ENCODE data around the gene FAM241B. TPM values are rescaled to one million over a fixed set of nuclear protein-coding genes. Genes with fewer than 3 reads are reported as not detected.

FAM241B gene
- polyA plus RNA-seq, 1 experiment: 3.4 TPM

- TF ChIP-seq, protein P1, sequence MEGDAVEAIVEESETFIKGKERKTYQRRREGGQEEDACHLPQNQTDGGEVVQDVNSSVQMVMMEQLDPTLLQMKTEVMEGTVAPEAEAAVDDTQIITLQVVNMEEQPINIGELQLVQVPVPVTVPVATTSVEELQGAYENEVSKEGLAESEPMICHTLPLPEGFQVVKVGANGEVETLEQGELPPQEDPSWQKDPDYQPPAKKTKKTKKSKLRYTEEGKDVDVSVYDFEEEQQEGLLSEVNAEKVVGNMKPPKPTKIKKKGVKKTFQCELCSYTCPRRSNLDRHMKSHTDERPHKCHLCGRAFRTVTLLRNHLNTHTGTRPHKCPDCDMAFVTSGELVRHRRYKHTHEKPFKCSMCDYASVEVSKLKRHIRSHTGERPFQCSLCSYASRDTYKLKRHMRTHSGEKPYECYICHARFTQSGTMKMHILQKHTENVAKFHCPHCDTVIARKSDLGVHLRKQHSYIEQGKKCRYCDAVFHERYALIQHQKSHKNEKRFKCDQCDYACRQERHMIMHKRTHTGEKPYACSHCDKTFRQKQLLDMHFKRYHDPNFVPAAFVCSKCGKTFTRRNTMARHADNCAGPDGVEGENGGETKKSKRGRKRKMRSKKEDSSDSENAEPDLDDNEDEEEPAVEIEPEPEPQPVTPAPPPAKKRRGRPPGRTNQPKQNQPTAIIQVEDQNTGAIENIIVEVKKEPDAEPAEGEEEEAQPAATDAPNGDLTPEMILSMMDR (IDR thresholded peaks at IDR 0.05; ENCODE audit: insufficient read depth, low read depth, low read length): no peak
- H3K36me3 ChIP-seq (ENCODE audit: control insufficient read depth, insufficient read depth, low read length): no peaks in the 10 kb centered on the region
- ChIA-PET POLR2A (no interaction called here), CTCF (interaction anchor here (1.3 to 1.8 kb wide), 4 partner anchors 10 to 54 kb away, joined by 4 to 13 read pairs (median 4); no protein-coding TSS in a partner anchor)
- no peak for DNase-seq (ENCODE audit: low read depth)
- peaks cover 37% of the 10 kb centered on the region for H3K27me3 ChIP-seq (ENCODE audit: control insufficient read depth, insufficient read depth, low read length)
- no peak overlapping the region for H3K4me3 ChIP-seq (ENCODE audit: low read depth, low read length)
Measured at GRCh38 chr10:69662173-69662877, 32.3 kb downstream of the FAM241B start.

DNA sequence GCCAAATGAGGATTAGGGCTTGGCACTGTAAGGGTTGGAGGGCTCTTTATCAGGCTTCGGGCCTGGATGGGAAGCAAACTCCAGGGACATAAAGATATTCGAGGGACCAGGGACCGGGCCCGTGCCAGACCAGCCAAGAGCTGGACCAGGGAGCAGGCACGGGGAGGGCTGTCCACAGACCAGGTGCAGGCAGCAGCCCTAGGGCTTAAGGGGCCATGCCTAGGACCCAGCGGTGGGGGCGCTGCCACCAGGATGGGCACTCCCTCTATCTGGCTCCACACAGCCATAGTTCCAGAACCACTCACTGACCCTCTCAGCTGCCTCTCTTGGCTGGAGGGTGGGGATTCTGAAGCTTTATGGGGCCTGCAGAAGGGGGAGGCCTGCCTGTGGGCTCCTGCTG is 32.9 kb downstream of the FAM241B start:
- ChIA-PET CTCF (interaction anchor here (1.2 to 1.7 kb wide), 3 partner anchors 11 to 124 kb away, joined by 3 to 13 read pairs (median 4); no protein-coding TSS in a partner anchor), POLR2A (no interaction called here)
- TF ChIP-seq, protein P1 (IDR thresholded peaks at IDR 0.05; ENCODE audit: insufficient read depth, low read depth, low read length): no peak
- H3K27me3 ChIP-seq (ENCODE audit: control insufficient read depth, insufficient read depth, low read length): peaks cover 36% of the 10 kb centered on the region
- H3K4me3 ChIP-seq (ENCODE audit: low read depth, low read length): no peak overlapping the region
- DNase-seq (ENCODE audit: low read depth): no peak
- H3K36me3 ChIP-seq (ENCODE audit: control insufficient read depth, insufficient read depth, low read length): no peaks in the 10 kb centered on the region

DNA sequence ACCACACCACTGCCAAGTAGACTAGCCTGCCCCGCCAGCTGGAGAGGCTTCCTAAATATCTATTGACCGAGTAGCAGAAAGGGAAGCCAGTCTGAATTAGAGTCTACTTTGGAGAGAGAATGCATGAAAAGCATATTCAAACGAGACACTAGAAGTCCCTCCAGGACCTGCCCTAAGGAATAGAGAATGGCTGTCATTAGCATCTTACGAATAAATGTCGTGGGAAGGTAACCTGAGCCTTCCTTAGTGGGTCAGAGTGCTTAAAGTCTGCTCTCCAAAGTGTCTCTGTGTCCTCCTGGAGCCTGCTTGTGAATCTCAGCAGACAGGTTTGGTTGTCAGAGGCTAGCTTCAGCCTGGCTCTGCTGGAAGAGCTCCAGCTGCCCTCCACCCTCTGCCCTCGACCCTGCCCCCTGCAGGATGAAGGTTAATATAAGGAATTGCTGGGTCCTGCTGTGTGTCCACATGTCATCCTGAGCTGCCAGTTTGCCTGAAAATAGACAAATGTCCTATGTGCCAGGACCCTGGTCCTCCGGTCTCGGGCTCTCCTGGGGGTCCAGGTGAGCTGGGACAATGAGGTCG is 33.4 kb downstream of the FAM241B start:
- POLR2A ChIA-PET: no interaction called here
- Histone ChIP-seq H3K36me3 (ENCODE audit: control insufficient read depth, insufficient read depth, low read length) (no peaks in the 10 kb centered on the region), H3K27me3 (ENCODE audit: control insufficient read depth, insufficient read depth, low read length) (peaks cover 35% of the 10 kb centered on the region), H3K4me3 (ENCODE audit: low read depth, low read length) (no peak overlapping the region)
- DNase-seq (ENCODE audit: low read depth): no peak
- TF ChIP-seq, protein P1 (IDR thresholded peaks at IDR 0.05; ENCODE audit: insufficient read depth, low read depth, low read length): no peak
- CTCF ChIA-PET: interaction anchor here (0.9 to 1.7 kb wide), 5 partner anchors 11 to 123 kb away, joined by 3 to 13 read pairs (median 3); no protein-coding TSS in a partner anchor

DNA sequence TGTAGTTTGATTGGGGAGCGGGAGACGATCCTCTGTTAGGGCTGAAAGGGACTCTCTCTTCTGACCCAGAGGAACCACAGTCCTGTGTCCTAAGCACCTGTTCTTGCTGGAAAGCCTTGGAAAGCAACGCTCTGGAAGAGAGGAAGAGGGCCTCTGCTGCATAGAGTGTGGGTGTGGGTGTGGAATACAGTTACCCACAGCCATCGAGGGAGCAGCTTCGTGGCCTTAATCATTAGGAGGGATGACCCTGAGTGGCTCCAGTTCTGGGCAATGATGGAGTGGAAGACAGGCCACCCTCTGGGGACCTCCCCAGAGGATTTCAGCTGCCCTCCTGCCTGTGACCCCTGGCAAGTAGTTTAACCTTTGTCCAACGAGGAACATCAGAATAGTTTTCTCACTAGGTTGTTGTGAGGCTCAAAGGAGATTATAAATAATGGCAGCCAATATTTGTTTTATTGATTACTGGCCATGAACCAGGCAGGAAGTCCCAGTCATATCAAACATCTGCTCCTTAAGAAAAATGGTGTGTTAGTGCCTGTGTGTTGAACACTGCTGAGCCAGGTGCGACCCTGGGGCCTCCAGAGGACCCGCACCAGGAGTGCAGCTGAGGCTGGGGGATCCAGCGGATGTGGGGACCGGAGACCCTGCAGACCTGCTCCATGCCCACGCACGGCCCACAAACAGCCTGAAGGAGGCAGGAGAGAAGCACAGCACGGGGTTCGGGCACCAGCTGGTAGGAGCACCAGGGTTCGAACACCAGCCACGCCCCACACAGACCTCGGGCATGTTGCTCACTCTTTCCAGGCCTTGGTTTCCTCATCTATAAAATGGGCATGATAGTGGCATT is 35.6 kb downstream of the FAM241B start:
- CTCF ChIA-PET: interaction anchor here (0.6 to 1.3 kb wide), 2 partner anchors 11 to 249 kb away, joined by 3 read pairs; no protein-coding TSS in a partner anchor
- TF ChIP-seq, protein P1 (IDR thresholded peaks at IDR 0.05; ENCODE audit: insufficient read depth, low read depth, low read length): no peak
- POLR2A ChIA-PET: no interaction called here
- DNase-seq (ENCODE audit: low read depth): no peak
- no peak overlapping the region for H3K4me3 ChIP-seq (ENCODE audit: low read depth, low read length)
- H3K27me3 ChIP-seq (ENCODE audit: control insufficient read depth, insufficient read depth, low read length): peaks cover 36% of the 10 kb centered on the region
- H3K36me3 ChIP-seq (ENCODE audit: control insufficient read depth, insufficient read depth, low read length): no peaks in the 10 kb centered on the region

DNA sequence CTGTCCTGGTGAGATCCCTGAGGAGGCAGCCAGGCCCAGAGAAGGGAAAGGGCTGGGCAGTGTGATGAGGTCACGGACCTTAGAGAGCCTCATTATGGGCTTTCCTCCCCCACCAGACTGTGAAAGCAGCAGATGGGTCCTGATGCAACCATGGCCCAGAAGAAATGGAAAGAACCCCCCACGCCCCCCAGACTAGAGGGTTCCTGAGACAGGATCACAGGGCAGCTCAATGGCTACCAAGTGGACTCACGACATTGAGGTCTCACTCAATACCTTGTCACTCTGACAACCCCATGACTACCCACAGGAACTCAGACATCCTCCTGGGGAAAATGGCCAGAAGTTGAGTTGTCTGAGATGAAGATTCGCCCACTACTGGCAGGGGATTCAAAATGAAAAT is 36.7 kb downstream of the FAM241B start:
- peaks cover 28% of the 10 kb centered on the region for H3K27me3 ChIP-seq (ENCODE audit: control insufficient read depth, insufficient read depth, low read length)
- CTCF ChIA-PET: interaction anchor here (0.8 kb wide), 1 partner anchor 21 kb away, joined by 3 read pairs; no protein-coding TSS in a partner anchor
- POLR2A ChIA-PET: no interaction called here

More for the DNA sequence above, 36.7 kb downstream of the FAM241B start:
- no peaks in the 10 kb centered on the region for H3K36me3 ChIP-seq (ENCODE audit: control insufficient read depth, insufficient read depth, low read length)
- no peak for DNase-seq (ENCODE audit: low read depth)
- TF ChIP-seq, protein P1 (IDR thresholded peaks at IDR 0.05; ENCODE audit: insufficient read depth, low read depth, low read length): no peak
- no peak overlapping the region for H3K4me3 ChIP-seq (ENCODE audit: low read depth, low read length)

Measured in BJ (cell line).